ENCODE measurements around the gene TNNC1.

TNNC1 gene

DNA sequence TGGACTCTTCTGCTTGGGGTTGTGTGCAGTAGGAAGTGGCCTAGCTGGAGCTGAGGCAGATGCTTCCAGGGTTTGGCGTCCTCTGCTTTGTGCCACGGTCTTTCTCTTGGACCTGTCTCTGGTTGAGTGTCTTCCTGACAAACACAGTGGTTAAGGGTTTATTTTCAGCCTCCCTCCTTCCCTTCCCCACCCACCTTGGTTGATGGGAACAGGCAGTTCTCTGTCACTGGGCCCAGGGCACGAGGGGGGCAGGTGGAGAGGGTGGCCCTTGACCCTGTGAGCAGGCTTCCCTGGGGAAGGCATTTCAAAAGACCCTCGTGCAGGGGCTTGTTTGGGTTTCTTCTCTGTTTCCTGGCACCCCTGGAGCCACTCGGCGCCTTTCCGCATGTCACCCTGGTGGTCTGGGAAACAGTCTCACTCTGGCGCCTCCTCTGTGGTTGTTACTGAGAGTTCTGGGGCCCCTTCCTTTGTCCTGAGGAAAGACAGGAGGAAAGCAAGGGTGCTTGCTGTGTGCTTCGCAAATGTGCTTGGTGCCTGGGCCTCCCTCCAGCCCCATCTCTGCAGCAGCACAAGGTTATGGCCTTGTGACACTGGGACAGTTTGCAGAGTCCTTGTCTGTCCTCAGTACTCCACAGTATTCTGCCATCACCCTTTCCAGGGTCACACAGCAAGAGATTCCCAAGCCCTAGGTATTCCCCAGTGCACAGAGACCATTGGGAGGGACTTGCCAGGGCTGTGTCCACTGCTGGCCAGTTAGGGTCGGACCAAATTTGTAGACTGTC is 31.0 kb upstream of the TNNC1 start:
- DNase-seq (ENCODE audit: insufficient read length, low spot score) (no peak), FAIRE-seq (no peak)

GRCh38 chr3:52483577-52484381 is 29.9 kb upstream of the TNNC1 start:
- no peak for DNase-seq (ENCODE audit: insufficient read length, low spot score)
- FAIRE-seq, result no peak

DNA sequence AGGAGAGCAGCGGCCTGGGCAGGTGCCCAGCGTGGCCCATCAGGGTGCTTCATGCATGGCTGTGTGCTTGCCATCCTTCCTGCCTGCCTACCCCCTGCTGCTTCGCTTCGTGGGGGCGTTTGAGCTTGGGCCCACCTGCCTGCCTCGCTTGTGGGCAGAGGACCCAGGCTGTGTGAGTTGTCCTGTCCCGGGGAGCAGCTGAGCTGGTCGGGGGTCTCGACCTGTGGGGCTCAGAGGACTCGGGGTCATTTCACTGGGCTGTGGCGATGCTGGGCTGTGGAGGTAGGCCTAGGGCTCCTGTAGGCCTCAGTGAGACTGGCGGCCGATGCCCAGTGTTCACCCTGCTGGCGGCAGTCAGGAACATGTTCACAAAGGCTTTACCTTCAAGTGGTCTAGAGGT is 29.2 kb upstream of the TNNC1 start:
- FAIRE-seq, result no peak
- no peak for DNase-seq (ENCODE audit: insufficient read length, low spot score)

DNA sequence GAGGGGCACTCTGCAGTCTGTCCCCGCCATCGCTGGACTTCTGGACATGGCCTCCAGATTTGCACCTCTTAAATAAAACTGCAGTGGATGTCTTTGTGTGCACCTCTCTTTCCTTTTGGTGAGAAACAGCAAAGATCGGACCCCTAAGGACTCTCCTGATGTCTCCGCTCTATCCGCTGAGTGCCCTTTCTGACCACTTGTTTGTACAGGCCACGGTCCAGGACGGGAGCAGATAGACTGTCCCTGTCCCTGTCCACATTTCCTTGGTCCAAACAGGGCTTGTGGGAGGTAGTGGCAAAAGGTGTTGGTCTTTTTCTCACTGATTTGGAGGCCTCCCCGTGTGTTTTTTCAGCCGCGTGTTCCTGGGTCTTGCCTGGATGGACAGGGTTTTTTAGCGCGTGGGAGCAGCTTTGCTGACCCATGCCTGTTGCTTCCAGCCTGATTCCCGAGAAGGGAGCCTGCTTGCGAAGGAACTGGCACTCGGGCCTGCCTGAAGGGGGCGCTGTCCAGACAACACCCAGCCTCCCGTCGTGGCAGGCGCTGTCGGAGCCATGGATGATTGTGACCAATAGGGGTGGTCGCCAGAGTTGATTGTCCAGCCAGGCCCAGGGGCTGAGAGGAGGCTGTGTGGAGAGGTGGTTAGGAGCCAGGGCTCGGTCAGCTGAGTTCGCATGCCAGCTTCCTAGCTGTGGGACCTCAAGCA is 28.1 kb upstream of the TNNC1 start:
- DNase-seq (ENCODE audit: insufficient read length, low spot score) (no peak), FAIRE-seq (no peak)

GRCh38 chr3:52480768-52481715 is 27.2 kb upstream of the TNNC1 start:
- FAIRE-seq (no peak), DNase-seq (ENCODE audit: insufficient read length, low spot score) (no peak)

GRCh38 chr3:52479877-52480575 is 26.2 kb upstream of the TNNC1 start:
- FAIRE-seq (no peak), DNase-seq (ENCODE audit: insufficient read length, low spot score) (no peak)

DNA sequence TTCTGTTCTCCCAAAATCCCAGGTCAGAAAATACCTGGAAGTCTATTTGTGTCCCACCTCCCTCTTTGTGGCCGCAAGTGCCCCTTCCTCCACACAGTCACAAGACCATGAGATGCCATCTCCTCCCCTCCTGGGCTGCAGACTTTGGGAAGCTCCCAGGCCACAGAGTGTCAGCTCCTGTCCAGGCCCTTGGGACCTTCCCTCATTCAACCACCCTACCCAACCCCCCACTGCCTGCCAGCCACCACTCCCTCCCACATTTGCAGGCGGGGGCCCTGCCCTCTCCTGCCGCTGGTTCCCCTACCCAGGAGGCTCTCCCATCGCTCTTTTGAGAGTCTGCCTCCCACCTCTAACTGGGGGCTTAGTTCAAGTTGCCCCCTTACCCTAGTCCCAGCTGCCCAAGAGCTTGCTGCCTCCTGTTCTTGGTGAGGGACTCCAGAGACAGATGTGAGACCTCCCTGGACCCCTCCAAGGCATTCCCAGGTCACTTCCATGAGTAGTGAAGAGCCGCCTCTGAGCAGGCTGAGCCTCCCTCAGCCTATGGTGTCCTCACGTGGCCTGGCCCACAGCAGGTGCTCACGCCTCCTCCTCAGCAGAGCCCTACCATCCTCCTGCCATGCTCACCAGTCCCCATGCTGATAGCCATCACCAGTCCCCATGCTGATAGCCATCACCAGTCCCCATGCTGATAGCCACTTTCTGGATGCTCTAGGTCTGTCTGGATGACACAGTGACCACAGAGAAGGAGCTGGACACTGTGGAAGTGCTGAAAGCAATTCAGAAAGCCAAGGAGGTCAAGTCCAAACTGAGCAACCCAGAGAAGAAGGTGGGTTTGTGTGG is 25.4 kb upstream of the TNNC1 start:
- FAIRE-seq (no peak), DNase-seq (ENCODE audit: insufficient read length, low spot score) (no peak)

DNA sequence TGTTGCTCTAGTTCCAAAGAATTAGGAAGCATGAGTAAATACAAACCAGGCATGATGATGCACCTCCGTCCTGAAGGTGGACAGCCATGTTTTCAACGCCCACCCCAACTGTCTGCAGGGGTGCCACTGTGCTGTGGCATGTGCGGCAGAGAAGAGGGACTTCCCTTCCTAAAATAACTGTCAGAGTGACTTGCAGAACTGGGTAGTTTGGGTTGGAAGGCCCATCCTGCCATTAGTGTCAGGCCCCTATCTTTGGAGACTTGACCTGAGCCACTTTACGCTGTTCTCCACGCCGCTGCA is 23.9 kb upstream of the TNNC1 start:
- no peak for DNase-seq (ENCODE audit: insufficient read length, low spot score)
- FAIRE-seq, result no peak

DNA sequence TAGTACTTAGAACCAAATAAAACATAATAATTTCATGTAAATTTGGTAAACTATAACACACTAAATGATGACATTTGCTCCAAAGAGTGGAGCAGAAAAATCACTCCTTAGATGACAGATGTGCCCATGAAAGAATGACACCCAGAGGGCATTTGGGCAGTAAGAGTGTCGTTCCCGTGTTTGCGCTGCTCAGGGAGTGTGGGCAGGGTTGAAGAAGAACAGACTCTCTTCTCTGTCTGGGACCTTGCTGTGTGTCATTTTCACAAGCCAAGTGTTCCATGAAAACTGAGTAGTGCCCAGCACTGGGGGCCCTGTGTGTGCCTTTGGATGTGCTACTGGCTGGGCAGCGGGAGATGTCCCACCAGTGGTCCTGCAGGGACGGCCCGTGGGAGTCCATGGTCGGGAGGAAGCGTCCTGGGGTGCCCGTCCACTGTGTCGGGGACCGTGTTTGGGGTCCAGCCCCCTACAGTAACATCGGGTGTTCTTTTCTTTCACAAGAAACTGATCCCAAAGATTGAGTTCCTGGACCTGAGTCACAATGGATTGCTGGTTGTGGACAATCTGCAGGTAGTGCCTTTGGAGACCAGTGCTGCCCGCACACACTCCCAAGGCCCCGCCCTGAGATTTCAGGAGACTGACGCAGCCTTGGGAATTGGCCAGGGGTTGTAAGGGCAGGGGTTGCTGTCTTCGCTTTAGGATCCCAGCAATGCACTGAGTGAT is 23.4 kb upstream of the TNNC1 start:
- DNase-seq (ENCODE audit: insufficient read length, low spot score) (no peak), FAIRE-seq (no peak)

GRCh38 chr3:52473026-52473425 is 19.2 kb upstream of the TNNC1 start:
- no peak for FAIRE-seq
- DNase-seq (ENCODE audit: insufficient read length, low spot score), result no peak

GRCh38 chr3:52472239-52473000 is 18.6 kb upstream of the TNNC1 start:
- no peak for DNase-seq (ENCODE audit: insufficient read length, low spot score)
- FAIRE-seq, result peak; percentile 57

DNA sequence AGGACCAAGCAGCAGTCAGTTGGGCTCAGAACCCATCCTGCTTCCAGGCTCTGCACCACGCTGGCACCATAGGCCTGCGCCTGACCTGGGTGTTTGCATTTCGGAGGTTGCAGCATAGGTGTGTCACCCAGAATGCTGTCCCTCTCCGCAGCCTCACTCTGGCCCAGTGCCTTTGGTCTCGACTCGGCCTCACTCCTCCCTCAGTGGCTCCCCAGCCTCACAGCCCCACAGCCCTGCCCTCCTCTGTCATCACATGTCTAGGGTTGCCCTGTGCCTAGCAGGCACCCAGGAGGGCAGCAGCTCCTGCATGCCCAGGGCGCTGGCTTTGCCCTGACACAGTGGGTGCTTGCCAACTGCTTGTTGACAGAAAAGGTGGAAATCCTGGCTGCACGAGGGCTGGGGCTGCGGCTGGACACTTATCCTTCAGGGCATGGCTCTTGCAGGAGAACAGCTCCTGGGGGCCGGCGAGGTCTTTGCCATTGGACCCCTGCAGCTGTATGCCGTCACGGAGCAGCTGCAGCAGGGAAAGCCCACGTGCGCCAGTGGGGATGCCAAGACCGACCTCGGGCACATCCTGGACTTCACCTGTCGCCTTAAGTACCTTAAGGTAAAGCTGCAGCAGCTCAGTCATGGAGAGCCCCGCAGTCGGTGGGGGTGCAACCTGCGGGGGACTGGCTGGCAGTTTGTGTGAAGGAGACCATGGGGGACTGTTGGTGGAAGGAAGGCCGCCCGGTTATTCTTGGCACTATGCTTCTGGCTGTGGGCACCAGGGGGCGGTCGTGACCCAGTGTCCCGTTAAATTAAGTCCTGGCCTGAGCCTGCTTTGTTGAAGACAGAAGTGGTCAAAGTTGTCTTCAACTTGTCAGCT is 17.8 kb upstream of the TNNC1 start:
- DNase-seq (ENCODE audit: insufficient read length, low spot score) (peak; percentile 59), FAIRE-seq (no peak)

- FAIRE-seq (no peak), DNase-seq (ENCODE audit: insufficient read length, low spot score) (no peak)
Observed at GRCh38 chr3:52470920-52471319, 17.1 kb upstream of the TNNC1 start.

- DNase-seq (ENCODE audit: insufficient read length, low spot score) (no peak), FAIRE-seq (no peak)
Observed at GRCh38 chr3:52469001-52469400, 15.2 kb upstream of the TNNC1 start.

DNA sequence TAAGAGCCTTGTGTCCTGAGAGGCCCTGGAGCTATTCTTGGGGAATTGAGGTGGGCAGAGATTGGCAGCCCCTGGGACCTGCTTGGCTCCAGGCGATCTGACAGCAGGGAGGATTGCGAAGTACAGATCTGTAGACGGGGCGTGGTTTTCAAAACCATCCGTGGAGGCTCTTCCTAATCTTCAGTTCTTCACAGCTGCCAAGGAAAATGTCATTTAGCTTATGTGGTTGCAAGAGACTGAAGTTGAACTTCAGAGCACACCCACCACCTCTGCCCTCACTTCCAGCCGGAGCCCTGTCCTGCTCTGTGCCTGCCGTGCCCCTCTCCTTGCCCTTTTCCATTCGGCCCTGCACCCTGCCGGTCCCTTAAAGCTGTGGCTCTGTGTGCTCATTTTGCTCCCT is 14.5 kb upstream of the TNNC1 start:
- FAIRE-seq, result no peak
- DNase-seq (ENCODE audit: insufficient read length, low spot score), result no peak

- peak; percentile 62 for FAIRE-seq
- no peak for DNase-seq (ENCODE audit: insufficient read length, low spot score)
Observed at GRCh38 chr3:52463416-52463815, 9.6 kb upstream of the TNNC1 start.

GRCh38 chr3:52461874-52462273 is 8.0 kb upstream of the TNNC1 start:
- DNase-seq (ENCODE audit: insufficient read length, low spot score), result no peak
- no peak for FAIRE-seq

Measured in HTR-8/SVneo (cell line).